ENCODE measurements around the gene MCC.

The MCC gene

GRCh38 chr5:113215401-113216060, 272.7 kb downstream of the MCC start:
- Histone ChIP-seq H3K27me3 (replicated peaks; ENCODE audit: control insufficient read depth, insufficient read depth, low read length) (peaks cover 1% of the 10 kb centered on the region), H3K36me3 (ENCODE audit: control insufficient read depth, insufficient read depth, low read length) (no peaks in the 10 kb centered on the region), H3K4me3 (replicated peaks; ENCODE audit: low read depth, low read length) (no peak overlapping the region)
- TF ChIP-seq CTCF (IDR thresholded peaks at IDR 0.05; ENCODE audit: insufficient read depth, low read length, poor library complexity, severe bottlenecking) = no peak
- no peak for DNase-seq (ENCODE audit: extremely low read depth, insufficient read length)

GRCh38 chr5:113214606-113215323, 273.5 kb downstream of the MCC start:
- no peaks in the 10 kb centered on the region for H3K36me3 ChIP-seq (ENCODE audit: control insufficient read depth, insufficient read depth, low read length)
- no peak for TF ChIP-seq CTCF (IDR thresholded peaks at IDR 0.05; ENCODE audit: insufficient read depth, low read length, poor library complexity, severe bottlenecking)
- no peak overlapping the region for H3K4me3 ChIP-seq (replicated peaks; ENCODE audit: low read depth, low read length)
- DNase-seq (ENCODE audit: extremely low read depth, insufficient read length) = no peak
- peaks cover 1% of the 10 kb centered on the region for H3K27me3 ChIP-seq (replicated peaks; ENCODE audit: control insufficient read depth, insufficient read depth, low read length)

GRCh38 chr5:113213551-113214425, 274.5 kb downstream of the MCC start:
- no peak for TF ChIP-seq CTCF (IDR thresholded peaks at IDR 0.05; ENCODE audit: insufficient read depth, low read length, poor library complexity, severe bottlenecking)
- H3K4me3 ChIP-seq (replicated peaks; ENCODE audit: low read depth, low read length) = no peak overlapping the region
- peaks cover 1% of the 10 kb centered on the region for H3K27me3 ChIP-seq (replicated peaks; ENCODE audit: control insufficient read depth, insufficient read depth, low read length)
- no peak for DNase-seq (ENCODE audit: extremely low read depth, insufficient read length)
- H3K36me3 ChIP-seq (ENCODE audit: control insufficient read depth, insufficient read depth, low read length) = no peaks in the 10 kb centered on the region

- no peak for TF ChIP-seq CTCF (IDR thresholded peaks at IDR 0.05; ENCODE audit: insufficient read depth, low read length, poor library complexity, severe bottlenecking)
- H3K4me3 ChIP-seq (replicated peaks; ENCODE audit: low read depth, low read length) = no peak overlapping the region
Measured at GRCh38 chr5:113212244-113212920, 275.9 kb downstream of the MCC start.

GRCh38 chr5:113209498-113209897, 278.8 kb downstream of the MCC start:
- no peak for TF ChIP-seq CTCF (IDR thresholded peaks at IDR 0.05; ENCODE audit: insufficient read depth, low read length, poor library complexity, severe bottlenecking)
- no peaks in the 10 kb centered on the region for H3K36me3 ChIP-seq (ENCODE audit: control insufficient read depth, insufficient read depth, low read length)
- DNase-seq (ENCODE audit: extremely low read depth, insufficient read length) = no peak
- no peak overlapping the region for H3K4me3 ChIP-seq (replicated peaks; ENCODE audit: low read depth, low read length)
- peaks cover 3% of the 10 kb centered on the region for H3K27me3 ChIP-seq (replicated peaks; ENCODE audit: control insufficient read depth, insufficient read depth, low read length)

More at GRCh38 chr5:113212244-113212920, 275.9 kb downstream of the MCC start:
- Histone ChIP-seq H3K36me3 (ENCODE audit: control insufficient read depth, insufficient read depth, low read length) (no peaks in the 10 kb centered on the region), H3K27me3 (replicated peaks; ENCODE audit: control insufficient read depth, insufficient read depth, low read length) (peaks cover 1% of the 10 kb centered on the region)
- no peak for DNase-seq (ENCODE audit: extremely low read depth, insufficient read length)

Measured in GM06990 (cell line).